ENCODE data around the gene RYR1. TPM values are rescaled to one million over a fixed set of nuclear protein-coding genes. Genes with fewer than 3 reads are reported as not detected.

The RYR1 gene
- total RNA-seq, 2 donors from 2014 or later: 0.33 to 1.0 TPM

DNA sequence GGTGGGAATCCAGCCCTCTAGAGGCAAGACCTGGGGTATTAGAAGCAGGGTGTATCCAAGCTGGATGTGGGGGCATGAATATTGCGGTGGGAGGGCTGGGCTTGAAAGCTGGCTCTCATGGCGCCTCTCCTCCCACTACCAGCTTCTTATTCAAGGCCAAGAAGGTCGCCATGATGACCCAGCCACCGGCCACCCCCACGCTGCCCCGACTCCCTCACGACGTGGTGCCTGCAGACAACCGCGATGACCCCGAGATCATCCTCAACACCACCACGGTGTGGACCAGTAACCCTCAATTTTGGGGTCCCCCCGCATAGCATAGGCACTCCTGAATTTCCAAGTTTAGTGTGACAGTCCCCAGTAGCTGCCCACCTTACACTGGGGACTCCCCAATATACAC is 41.7 kb downstream of the RYR1 start:
- Histone ChIP-seq H3K4me1 (no peaks in the 10 kb centered on the region), H3K27ac (no peak overlapping the region), H3K4me3 (no peak overlapping the region), H3K27me3 (no peaks in the 10 kb centered on the region), H3K9me3 (no peaks in the 10 kb centered on the region), H3K36me3 (replicated peaks in 1 of 2; ENCODE audit: insufficient read depth in 1 of 2, low read depth in 2 of 2) (no peaks in the 10 kb centered on the region)
- 75 to 83% methylated on average over 11 to 13 of the region's 13 CpGs for WGBS, 2 donors
- no peak for DNase-seq
- intact Hi-C loops (cut with DNase I): no loop called here
- TF ChIP-seq, protein P1, sequence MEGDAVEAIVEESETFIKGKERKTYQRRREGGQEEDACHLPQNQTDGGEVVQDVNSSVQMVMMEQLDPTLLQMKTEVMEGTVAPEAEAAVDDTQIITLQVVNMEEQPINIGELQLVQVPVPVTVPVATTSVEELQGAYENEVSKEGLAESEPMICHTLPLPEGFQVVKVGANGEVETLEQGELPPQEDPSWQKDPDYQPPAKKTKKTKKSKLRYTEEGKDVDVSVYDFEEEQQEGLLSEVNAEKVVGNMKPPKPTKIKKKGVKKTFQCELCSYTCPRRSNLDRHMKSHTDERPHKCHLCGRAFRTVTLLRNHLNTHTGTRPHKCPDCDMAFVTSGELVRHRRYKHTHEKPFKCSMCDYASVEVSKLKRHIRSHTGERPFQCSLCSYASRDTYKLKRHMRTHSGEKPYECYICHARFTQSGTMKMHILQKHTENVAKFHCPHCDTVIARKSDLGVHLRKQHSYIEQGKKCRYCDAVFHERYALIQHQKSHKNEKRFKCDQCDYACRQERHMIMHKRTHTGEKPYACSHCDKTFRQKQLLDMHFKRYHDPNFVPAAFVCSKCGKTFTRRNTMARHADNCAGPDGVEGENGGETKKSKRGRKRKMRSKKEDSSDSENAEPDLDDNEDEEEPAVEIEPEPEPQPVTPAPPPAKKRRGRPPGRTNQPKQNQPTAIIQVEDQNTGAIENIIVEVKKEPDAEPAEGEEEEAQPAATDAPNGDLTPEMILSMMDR (IDR thresholded peaks at IDR 0.05): no peak
- no peak for TF ChIP-seq POLR2A (IDR thresholded peaks at IDR 0.05)
- no peak for ATAC-seq

DNA sequence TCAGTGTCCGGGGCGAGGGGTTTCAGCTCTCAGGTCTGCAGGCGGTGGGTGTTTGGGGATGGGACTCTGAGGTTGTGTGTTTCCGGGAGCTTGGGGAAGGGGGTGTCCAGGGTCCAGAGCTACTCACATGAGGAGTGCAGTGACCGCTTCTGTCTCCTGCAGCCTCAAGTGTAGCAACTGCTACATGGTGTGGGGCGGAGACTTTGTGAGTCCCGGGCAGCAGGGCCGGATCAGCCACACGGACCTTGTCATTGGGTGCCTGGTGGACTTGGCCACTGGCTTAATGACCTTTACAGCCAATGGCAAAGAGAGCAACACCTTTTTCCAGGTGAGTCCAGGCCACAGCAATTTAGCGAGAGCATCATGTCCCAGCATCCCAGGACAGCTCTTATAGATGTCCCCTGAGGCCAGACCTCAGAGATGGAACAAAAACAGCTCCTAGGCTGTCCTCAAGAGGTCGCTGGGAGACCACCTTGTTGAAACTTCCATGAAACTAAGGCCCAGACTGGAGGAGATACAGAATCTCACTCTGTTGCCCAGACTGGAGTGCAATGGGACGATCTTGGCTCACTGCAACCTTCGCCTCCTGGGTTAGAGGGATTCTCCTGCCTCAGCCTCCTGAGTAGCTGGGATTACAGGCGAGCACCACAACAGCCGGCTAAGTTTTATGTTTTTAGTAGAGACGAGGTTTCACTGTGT is 44.9 kb downstream of the RYR1 start:
- TF ChIP-seq, protein P1 (IDR thresholded peaks at IDR 0.05): no peak
- TF ChIP-seq POLR2A (IDR thresholded peaks at IDR 0.05): no peak
- intact Hi-C loops (cut with DNase I): no loop called here
- Histone ChIP-seq H3K36me3 (replicated peaks in 1 of 2; ENCODE audit: insufficient read depth in 1 of 2, low read depth in 2 of 2) (no peaks in the 10 kb centered on the region), H3K9me3 (no peaks in the 10 kb centered on the region), H3K27ac (no peak overlapping the region), H3K27me3 (no peaks in the 10 kb centered on the region), H3K4me3 (no peak overlapping the region), H3K4me1 (no peaks in the 10 kb centered on the region)
- no peak for DNase-seq
- 54 to 67% methylated on average over 10 to 15 of the region's 16 CpGs for WGBS, 2 donors
- no peak for ATAC-seq

DNA sequence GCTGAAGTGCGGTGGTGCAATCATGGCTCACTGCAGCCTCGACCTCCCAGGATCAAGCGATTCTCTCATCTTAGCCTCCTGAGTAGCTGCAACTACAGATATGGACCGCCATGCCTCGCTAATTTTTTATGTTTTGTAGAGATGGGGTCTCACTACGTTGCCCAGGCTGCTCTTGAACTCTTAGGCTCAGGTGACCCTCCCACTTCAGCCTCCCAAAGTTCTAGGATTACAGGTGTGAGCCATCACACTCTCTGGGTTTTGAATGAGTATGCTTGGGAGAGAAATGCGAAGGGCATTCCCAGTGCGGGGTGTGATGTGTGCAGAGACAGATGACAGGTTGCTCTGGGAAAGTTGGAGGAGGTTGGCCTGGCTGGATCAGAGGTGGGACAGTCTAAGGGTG is 49.0 kb downstream of the RYR1 start:
- H3K27ac ChIP-seq: no peak overlapping the region
- no peaks in the 10 kb centered on the region for H3K36me3 ChIP-seq (replicated peaks in 1 of 2; ENCODE audit: insufficient read depth in 1 of 2, low read depth in 2 of 2)
- H3K4me1 ChIP-seq: no peaks in the 10 kb centered on the region
- intact Hi-C loops (cut with DNase I): no loop called here
- H3K9me3 ChIP-seq: no peaks in the 10 kb centered on the region
- DNase-seq (no peak), ATAC-seq (no peak)
- 72 to 80% methylated on average over 8 of the region's 8 CpGs for WGBS, 2 donors
- no peak overlapping the region for H3K4me3 ChIP-seq
- H3K27me3 ChIP-seq: no peaks in the 10 kb centered on the region
- TF ChIP-seq, protein P1 (IDR thresholded peaks at IDR 0.05): no peak
- TF ChIP-seq POLR2A (IDR thresholded peaks at IDR 0.05): no peak

DNA sequence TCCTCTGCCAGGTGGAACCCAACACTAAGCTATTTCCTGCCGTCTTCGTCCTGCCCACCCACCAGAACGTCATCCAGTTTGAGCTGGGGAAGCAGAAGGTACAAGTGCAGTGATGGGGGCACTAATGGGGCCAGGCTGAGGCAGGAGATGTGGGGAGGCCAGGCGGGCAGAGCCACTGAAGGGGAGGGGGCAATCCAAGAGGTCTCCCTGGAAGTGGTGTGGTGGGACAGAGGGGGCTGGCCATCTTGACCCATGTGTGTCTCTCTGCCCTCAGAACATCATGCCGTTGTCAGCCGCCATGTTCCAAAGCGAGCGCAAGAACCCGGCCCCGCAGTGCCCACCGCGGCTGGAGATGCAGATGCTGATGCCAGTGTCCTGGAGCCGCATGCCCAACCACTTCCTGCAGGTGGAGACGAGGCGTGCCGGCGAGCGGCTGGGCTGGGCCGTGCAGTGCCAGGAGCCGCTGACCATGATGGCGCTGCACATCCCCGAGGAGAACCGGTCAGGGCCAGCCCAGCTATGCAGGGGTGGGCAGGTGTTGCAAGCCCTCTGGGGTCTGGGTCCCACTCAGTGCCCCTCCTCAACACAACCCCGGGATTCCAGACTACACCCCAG is 49.6 kb downstream of the RYR1 start:
- DNase-seq (no peak), ATAC-seq (no peak)
- H3K4me3 ChIP-seq: no peak overlapping the region
- H3K27ac ChIP-seq: no peak overlapping the region
- no peaks in the 10 kb centered on the region for H3K9me3 ChIP-seq
- WGBS, 2 donors: 76 to 77% methylated on average over 4 to 21 of the region's 24 CpGs
- intact Hi-C loops (cut with DNase I): no loop called here
- no peaks in the 10 kb centered on the region for H3K27me3 ChIP-seq
- TF ChIP-seq, protein P1 (IDR thresholded peaks at IDR 0.05): no peak
- TF ChIP-seq POLR2A (IDR thresholded peaks at IDR 0.05): no peak
- H3K36me3 ChIP-seq (replicated peaks in 1 of 2; ENCODE audit: insufficient read depth in 1 of 2, low read depth in 2 of 2): no peaks in the 10 kb centered on the region
- H3K4me1 ChIP-seq: no peaks in the 10 kb centered on the region

DNA sequence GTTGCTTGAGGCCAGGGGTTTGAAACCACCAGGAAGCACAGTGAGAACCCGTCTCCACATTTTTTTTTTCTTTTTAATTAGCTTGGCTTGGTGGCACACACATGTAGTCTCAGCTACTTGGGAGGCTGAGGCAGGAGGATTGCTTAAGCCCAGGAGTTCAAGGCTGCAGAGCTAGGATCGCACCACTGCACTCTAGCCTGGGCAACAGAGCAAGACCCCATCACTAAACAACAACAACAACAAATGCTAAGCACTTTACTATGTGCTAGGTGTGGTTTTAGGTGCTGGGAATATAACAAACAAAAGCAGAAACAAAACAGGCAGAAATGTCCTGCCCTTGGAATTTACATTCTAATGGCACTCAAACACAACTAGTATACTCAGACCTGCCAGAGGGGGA is 51.3 kb downstream of the RYR1 start:
- ATAC-seq (no peak), DNase-seq (no peak)
- H3K9me3 ChIP-seq: no peaks in the 10 kb centered on the region
- H3K36me3 ChIP-seq (replicated peaks in 1 of 2; ENCODE audit: insufficient read depth in 1 of 2, low read depth in 2 of 2): no peaks in the 10 kb centered on the region
- H3K4me3 ChIP-seq: no peak overlapping the region
- H3K4me1 ChIP-seq: no peaks in the 10 kb centered on the region
- no peak overlapping the region for H3K27ac ChIP-seq
- intact Hi-C loops (cut with DNase I): no loop called here
- TF ChIP-seq POLR2A (IDR thresholded peaks at IDR 0.05): no peak
- TF ChIP-seq, protein P1 (IDR thresholded peaks at IDR 0.05): no peak
- H3K27me3 ChIP-seq: no peaks in the 10 kb centered on the region
- 52 to 58% methylated on average over 2 of the region's 2 CpGs for WGBS, 2 donors

All from body of pancreas (tissue), 4 donors.